Activated CD4-positive, alpha-beta T cell treated with anti-CD3 and anti-CD28 coated beads, Interleukin-2, amount 50 U/mL, for 4 hours (primary cell): ENCODE results near the gene COL8A1.

Source experiments
- DNase-seq, 2 experiments: peaks; one replicate each; pipeline ENCODE4 v3.0.0-alpha.2; 2020

COL8A1 gene

GRCh38 chr3:99640214-99640851 is 1.9 kb downstream of the COL8A1 start:
- no peak for DNase-seq

- no peak for DNase-seq
Observed at GRCh38 chr3:99641480-99641879, 3.1 kb downstream of the COL8A1 start.

- no peak for DNase-seq
Observed at GRCh38 chr3:99641982-99642381, 3.6 kb downstream of the COL8A1 start.

GRCh38 chr3:99644017-99644416 is 5.6 kb downstream of the COL8A1 start:
- no peak for DNase-seq

GRCh38 chr3:99644746-99645145 is 6.4 kb downstream of the COL8A1 start:
- no peak for DNase-seq

GRCh38 chr3:99645277-99646106 is 7.1 kb downstream of the COL8A1 start:
- no peak for DNase-seq

GRCh38 chr3:99646107-99646435 is 7.7 kb downstream of the COL8A1 start:
- no peak for DNase-seq

GRCh38 chr3:99647081-99647480 is 8.7 kb downstream of the COL8A1 start:
- no peak for DNase-seq

- no peak for DNase-seq
Observed at GRCh38 chr3:99648101-99648500, 9.7 kb downstream of the COL8A1 start.

- no peak for DNase-seq
Observed at GRCh38 chr3:99648516-99648915, 10.1 kb downstream of the COL8A1 start.

- no peak for DNase-seq
Observed at GRCh38 chr3:99651531-99651930, 13.1 kb downstream of the COL8A1 start.

GRCh38 chr3:99656624-99657023 is 18.2 kb downstream of the COL8A1 start:
- DNase-seq = no peak

GRCh38 chr3:99658274-99658673 is 19.9 kb downstream of the COL8A1 start:
- DNase-seq = no peak

GRCh38 chr3:99659032-99659431 is 20.6 kb downstream of the COL8A1 start:
- DNase-seq = no peak

- no peak for DNase-seq
Observed at GRCh38 chr3:99659951-99660350, 21.6 kb downstream of the COL8A1 start.

- no peak for DNase-seq
Observed at GRCh38 chr3:99662838-99663570, 24.6 kb downstream of the COL8A1 start.

GRCh38 chr3:99663977-99664376 is 25.6 kb downstream of the COL8A1 start:
- DNase-seq = no peak

GRCh38 chr3:99665017-99665416 is 26.6 kb downstream of the COL8A1 start:
- no peak for DNase-seq

- DNase-seq = no peak
Observed at GRCh38 chr3:99666201-99666600, 27.8 kb downstream of the COL8A1 start.

- no peak for DNase-seq
Observed at GRCh38 chr3:99668044-99668443, 29.6 kb downstream of the COL8A1 start.

- DNase-seq = no peak
Observed at GRCh38 chr3:99669879-99670555, 31.6 kb downstream of the COL8A1 start.

GRCh38 chr3:99670556-99670950 is 32.2 kb downstream of the COL8A1 start:
- DNase-seq = no peak

GRCh38 chr3:99674086-99674789 is 35.8 kb downstream of the COL8A1 start:
- no peak for DNase-seq
